Hematopoietic multipotent progenitor cell treated with erythropoietin and hydrocortisone succinate and interleukin-3 and kit ligand, for 17 days (in vitro differentiated cells): ENCODE results near the gene METTL1.

Experiments
- DNase-seq: peaks from one replicate; pipeline ENCODE4 v3.0.0-alpha.2; 2015; ENCODE audit warnings: low spot score

METTL1 gene

DNA sequence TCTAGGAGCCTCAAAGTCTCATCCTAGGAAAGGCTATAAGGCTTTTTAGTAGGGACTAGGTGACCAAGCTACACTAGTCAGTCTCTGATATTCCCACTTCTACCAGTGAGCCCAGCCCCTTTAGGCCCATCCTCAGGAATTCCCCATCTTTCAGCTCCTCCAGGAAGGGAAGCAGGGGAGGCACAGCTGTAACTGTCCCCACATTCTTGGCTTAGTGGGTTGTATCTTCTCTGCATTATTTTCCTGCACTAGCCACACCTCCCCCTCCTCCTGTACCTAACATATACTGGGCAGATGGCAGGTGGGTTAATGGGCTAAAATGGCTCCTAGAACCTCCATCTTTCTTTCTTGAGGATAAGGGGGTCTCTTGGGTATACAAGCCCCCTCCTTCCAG, 4.6 kb downstream of the METTL1 start:
- no peak for DNase-seq

DNA sequence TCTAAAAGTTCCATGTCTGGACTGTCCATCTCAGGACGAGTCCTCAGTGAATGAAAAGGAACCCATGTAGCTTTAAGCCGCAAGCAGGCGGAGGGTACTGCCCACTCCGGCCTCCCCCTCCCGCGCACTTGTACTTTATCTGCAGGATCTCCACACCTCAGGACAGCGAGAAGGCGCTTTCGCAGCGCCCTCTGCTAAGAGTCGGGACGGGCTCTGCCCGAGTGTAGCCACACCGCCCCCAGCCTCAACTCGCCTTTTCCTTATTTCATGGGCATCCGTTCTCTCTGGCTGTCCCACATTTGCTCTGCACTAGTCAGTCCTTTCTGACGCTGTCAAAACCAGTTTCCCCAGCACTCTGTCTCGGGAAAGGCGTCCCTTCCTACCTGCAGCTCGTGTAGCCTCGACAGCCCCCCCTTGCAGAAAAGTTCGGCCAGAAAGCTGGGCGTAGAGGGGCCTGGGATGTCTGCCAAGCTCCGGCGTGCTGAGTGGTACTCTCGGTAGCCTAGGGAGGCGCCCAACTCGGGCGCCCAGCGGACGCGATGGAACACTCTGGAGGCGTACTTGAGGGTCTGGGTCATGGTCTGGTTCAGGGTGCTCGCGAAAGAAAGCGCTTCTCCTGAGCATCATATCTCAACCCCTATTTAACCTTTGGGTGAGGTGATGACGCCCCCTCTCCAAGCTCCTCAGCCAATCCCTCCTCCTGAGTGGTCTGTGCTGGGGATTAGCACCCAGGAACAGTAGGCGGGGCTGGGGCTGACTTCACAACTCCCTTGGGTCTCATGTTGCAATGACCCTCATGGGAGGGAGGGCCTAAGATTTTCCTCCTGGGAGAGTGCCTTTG, 5.2 kb downstream of the METTL1 start, which contains the start of gene CYP27B1:
CYP27B1 (minus strand) TSS at position 615 of the 841 bp plus-strand sequence; CDS start at position 578, 37 bp downstream.
- DNase-seq: no peak

DNA sequence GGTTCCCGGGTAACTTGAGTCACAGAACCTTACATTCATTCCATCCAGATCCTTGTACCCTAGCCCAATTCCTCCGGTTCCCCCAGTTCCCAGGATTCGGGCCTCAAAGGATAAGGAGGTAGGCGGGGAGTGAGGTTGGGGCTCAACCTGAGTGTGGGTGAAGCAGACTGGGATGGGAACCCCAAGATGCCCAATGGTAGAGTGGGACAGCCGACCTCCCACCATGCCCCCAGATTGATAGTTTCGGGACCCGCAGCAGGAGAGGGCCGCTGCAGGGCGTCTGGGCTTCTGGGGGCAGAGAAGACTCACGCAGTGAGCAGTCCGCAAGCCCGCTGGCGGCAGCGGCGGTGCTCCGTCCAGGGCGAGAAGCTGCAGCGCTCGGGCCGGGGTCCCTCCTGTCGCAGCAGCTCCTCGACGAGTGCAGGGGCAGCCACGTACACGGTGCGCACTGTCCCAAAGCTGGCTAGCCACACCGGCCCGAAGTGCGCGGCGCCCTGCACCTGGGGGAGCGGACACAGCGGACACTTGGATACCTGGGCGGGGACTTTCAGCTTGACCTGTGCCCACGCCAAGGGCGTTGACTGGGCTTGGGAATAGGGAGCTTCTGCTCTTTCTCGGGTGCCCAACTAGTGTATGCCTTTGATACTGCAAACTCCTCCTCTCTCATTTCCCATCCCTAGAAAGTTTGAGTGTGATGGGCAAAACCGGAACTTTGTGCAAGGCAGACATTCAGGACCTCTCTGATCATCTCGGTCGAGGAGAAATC, 6.0 kb downstream of the METTL1 start:
- no peak for DNase-seq

DNA sequence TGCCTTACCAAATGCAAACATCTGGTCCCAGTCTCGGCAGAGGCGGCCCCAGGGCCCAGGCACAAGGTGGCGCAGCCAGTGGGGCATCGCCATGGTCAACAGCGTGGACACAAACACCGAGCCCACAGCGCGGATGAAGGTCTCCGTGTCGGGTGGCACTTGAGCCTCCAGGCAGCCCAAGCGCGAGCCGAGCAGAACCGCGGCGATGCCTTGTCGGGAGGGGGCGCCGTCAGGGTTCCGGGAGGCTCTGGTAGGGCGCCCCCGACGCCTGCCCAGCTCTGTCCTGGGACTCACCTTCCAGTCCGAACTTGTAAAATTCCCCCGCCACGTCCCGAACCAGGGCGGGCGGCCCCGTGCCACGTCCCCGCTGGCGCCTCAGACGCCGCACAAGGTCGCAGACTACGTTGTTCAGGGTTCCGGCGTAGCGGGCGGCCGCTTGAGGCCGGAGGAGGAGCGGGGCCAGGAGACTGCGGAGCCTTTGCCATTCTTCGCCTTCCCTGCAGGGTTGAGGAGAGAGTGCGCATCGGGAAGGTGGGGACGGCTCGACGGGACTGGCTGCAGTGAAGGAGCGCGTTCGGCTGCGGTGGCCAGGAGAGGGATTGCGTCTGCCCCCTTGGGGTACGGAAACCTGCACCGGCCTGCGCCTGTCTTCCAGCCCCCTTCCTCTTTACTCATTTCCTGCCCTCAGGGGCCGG, 6.8 kb downstream of the METTL1 start:
- no peak for DNase-seq

DNA sequence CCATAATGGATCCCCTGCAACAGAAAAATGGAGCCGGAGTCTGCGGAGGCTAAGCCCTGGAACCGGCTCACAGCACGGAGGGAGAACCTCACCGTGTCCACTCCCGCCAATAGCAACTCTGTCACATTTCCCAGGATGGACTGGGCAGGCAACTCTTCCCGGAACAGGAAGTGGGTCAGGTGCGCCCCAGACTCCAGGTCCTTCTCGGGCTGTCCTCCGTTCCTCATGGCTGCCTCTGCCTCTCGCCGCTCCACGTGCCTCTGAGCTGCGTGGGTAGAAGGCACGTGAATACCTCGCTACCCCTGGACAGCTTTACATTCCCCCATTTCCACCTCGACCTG, 7.3 kb downstream of the METTL1 start:
- no peak for DNase-seq

DNA sequence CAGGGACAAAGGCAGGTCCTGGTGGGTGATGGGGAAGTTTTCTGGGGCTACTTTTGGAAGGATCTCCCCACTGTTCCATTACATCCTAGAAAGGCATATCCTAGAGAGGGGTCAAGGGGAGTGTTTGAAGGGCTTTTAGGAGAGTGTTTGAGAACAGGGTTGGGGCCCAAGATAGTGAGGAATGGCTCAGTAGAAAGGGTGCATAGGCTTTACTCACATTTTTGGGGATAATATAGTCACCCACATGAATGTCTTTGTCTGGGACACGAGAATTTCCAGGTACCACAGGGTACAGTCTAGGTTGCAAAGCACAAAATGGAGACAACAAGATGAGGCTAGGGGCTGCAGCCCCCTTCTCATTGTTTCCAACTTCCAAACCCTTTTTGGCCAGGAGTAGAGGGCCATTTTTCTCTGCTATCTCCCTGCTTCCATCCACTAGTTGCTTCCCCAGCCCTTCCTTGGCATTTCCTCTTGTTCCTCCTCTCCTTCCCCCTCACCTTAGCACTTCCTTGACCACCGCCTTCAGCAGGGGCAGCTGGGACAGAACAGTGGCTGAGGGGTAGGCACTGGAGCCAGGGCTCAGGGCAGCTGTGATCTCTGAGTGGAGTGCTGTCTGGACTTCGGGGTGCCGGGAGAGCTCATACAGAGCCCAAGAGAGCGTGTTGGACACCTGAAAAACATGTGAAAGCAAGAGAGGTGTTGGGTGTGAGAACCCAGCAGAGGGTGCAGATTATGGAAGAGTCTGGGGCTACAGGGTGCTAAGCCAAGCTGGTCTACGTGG, 7.8 kb downstream of the METTL1 start:
- DNase-seq: no peak

DNA sequence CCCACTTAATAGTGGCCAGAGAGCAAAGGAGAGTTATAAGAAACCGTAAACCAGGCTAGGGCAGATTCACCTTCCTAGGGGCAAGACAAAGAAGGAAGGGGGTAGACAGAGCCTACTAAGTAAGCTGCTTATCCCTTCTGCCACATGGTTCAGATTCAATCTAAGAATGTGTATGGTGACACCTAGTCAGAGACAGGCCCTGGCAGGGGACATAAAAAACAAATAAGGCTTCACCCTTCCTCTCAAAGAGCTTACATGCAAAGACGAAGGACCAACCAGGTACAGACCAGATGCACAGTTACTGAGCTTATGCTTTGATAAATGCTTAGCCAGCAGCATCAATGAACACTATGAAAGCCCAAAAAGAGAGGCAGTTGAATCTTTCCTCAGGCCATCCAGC, 9.4 kb downstream of the METTL1 start:
- no peak for DNase-seq

DNA sequence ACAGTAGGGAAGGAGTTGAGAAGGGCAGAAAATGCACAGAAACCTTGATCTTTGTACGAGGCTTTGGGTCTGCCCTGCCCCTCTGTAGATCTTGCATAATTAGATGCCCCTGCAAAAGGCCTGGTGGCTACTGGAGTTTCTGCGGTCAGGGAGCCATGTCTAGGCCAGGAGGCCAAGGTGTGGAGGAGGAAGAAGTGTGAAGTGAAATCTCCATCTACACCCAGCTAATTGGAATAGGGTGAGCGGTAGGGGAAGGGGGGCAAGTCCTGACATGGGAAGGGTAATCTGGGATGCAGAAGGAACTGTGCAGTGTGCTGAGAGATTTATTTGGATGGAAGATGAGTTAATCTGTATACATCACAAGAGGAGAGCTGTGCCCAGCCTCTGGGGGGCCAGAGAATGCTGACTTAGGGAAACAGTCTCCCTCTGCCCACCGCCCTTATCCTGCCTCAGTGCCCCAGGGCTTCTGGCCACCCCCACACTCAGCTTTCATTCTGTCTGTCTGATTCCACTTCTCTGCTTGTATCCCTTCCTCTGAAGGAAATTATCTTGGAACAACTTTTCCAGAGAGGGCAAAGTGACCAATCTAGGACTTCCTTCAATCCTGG, 10.4 kb downstream of the METTL1 start:
- DNase-seq: no peak

DNA sequence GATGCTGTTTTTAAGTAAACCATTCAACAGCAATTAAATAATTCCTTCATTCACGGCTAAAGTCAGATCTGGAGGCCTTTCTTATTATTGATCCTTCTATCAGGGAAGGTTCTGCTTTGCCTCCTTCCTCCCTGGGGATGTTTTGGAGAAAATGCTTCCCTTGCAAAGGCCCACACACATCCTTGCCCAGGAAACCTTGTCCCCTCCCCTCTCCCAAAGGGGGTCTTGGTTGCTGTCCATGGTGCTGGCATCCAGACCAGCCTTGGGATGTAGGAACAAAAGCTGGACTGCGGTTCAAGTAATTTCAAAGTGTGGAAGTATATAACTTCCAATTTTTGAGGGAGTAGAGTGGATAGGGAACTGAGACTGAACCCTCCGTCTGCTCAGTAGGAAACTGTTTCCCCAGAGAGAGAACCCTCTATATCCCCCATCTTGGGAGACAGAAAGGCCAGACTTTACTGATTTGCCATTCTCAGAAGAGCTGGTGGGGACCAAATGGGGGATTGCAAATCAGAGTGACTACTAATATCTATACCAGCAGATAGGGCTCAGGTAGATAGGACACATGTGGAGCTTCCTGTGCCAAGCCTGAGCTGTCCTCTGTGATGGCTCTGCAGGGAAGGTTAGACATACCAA, 11.4 kb downstream of the METTL1 start:
- no peak for DNase-seq

DNA sequence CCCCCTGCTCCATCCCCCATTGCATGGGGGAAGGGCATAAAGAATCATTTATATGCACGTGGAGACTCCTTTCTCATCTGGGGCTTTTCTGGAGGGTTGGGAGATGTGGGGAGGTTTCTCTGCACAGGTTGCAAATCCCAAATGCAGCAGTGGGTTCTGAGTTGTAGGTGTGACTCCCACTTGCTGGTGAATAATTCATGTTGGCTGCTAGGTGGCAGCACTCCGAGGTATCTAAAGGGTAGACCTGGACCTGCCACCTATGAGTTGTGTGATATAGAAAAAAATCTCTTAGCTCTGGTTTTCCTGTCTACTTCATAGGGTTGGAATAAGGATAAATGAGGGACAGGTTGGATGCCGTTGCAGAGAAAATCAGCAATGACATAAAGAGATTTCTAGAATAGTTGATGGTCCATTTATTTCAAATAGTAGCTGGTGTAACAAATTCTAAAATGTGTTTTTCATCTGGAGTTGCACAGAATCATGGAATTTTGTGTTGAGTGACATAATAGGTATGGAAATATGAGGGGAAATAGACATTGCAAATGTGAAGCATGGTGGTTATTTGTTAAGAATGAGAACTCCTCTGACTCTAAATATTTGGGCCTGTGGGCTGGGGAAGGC, 12.4 kb downstream of the METTL1 start:
- DNase-seq: peak; percentile 46

DNA sequence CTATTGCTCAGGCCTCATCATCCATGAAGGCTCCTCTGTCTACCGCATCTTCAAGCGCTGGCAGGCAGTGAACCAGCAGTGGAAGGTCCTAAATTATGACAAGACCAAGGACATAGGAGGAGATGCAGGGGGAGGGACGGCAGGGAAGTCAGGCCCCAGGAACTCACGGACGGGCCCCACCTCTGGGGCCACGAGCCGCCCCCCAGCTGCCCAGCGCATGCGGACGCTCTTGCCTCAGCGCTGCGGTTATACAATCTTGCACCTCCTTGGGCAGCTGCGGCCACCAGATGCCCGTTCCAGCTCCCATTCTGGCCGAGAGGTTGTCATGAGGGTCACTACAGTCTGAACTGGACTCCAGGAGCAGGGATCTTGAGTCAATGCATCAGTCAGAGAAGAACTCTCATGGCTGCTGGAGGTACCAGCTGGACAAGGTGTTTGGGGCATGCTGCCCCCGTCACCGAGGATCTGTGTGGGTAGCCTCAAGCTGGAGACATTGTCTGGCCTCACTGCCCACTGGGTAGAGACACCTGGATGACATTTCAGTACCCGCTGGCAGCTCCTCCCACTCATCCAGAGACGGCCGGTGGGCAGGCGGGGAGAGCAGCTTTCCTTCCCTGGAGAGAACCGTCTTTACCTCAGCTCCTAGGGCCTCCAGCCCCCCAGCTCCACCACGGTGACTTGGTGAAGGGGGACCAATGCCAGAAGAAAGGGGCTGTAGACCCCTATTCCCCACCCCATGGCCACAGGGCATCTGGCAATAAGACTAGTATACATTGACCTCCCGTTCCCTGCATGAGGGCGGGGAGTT, 13.1 kb downstream of the METTL1 start:
- no peak for DNase-seq

DNA sequence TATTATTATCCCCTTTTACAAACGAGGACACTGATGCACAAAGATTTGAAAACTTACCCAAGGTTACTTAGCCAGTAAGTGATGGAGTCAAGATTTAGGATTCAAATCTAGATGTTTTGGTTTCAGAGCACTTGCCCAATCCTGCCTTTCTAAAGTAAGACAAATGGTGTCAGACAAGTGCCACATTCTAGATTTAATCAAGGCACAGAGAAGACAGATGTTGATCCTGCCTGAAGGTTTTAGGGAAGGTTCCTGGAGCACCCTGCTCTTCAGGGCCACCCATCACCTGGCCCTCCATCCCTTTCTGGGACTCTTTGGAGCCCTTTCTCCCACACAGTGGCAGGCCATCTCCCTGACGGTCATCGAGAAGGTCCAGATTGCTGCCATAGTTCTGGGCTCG, 14.1 kb downstream of the METTL1 start:
- no peak for DNase-seq

DNA sequence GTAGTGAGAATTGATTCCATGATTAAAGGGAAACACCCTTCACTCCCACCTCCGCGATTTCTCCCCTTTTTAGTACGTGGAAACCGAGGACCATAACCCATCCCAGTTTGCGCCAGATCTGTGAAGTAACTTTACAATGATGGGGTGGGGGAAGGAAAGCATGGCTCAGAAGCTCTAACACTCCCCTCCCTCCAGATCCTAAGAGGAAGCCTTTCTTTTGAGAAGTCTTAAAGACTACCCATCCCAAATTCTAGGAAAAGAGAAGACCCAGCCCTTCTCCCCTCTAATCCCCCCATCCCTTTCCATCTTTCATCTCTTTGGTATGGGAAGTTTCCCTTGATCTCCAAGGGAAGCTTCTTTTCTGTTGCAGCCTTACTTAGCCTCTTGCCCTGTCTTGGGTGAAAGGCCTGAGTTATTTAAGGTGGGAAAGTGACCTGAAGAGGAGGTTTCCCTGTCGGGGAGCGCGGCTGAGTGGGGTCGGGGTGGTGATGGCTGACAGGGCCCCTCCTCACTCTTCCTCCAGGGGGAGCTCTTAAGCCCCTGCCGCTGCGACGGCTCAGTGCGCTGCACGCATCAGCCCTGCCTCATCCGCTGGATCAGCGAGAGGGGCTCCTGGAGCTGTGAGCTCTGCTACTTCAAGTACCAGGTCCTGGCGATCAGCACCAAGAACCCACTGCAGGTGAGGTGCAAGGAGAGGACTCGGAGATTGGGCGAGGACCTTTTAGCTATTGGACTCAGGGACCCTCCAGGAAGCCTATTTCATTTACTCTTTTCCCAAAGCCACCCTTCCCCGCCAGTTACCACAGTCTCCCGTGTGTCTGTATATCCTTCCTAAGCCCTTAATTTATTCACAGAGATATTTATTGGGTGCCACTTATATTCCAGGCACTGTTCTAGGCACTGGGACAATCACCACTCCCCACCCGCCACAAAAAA, 15.2 kb downstream of the METTL1 start:
- peak; percentile 74 for DNase-seq

DNA sequence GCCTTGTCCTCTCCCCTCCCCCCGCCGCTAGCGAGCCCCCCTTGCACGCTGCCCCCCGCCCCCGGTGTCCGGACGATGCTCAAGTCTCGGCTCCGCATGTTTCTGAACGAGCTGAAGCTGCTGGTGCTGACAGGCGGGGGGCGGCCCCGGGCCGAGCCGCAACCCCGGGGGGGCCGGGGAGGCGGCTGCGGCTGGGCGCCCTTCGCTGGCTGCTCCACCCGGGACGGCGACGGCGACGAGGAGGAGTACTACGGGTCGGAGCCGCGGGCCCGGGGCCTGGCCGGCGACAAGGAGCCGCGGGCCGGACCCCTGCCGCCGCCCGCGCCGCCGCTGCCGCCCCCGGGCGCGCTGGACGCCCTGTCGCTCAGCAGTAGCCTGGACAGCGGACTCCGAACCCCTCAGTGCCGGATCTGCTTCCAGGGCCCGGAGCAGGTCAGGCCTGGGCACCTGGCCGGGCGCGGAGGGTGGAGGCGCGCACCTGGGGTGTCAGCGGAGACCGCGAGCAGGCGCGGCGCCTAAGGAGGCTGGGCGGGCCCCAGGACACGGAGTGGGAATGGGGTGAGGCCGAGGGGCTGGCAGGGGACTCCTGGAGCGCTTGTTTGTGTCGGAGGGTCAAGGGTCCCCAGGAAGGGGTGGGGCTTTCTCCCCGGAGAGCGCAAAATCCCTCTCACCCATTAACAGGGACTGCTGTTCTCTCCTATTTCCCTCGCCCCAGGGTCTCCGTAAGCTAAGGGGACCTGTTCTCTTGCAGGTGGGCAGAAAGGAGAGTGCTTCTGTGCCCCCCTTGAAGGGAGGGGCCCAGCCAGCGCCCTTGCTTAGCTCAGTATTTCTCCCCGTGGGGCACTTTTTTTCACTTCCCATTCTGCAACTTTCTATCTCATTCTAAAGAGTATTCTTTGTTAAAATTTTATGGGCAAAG, 16.2 kb downstream of the METTL1 start:
- peak; percentile 39 for DNase-seq

DNA sequence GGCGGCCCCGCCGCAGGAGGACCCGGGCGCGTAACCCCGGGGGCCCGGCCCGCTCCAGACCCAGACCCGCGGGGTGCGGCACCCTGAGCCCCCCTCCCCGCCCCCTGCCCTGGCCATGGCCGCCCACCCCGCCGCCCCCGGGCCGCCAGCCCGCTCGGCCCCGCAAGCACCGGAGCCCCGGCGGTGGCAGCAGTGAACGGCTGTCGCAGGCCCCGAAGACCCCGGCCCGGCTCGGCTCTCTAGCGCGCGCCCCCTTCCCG, 16.8 kb downstream of the METTL1 start:
- no peak for DNase-seq

DNA sequence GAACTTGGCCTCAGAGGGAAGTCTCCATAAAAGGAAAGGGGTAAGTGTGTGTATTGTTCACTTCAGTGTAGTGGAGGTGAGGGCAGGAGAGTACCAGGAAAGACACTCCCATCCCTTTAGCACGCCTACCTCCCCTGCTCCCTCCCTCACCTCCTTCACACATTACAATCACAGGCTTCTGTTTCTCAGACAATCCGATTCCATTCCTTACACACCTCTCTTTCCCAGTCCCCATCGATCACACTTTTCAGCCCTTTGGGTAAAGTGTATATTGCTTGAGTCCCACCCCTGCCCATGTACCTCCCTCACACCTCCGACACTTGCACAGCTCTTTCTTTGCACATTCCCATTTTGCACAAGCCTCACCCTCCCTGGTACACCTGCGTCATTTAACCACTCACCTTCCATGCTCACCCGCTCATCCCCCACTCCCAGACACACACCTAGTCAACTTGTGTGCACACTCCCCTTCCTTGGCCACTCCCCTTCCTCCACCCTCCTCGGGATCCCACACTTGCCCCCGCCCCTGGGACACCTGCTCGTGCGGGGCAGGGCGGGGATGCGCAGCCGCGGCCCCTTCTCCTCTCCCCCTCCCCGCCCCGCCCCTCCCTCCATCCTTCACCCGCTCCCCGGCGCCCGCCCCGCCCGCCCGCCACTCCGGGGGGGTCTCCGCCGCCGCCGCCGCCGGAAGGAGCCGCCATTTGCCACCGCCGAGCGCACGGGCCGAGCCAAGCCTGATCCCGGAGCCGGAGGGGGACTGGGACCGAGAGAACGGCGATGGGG, 17.3 kb downstream of the METTL1 start, which contains the start of gene MARCHF9:
MARCHF9 (plus strand) TSS at position 693 of the 783 bp plus-strand sequence. CDS start 426 bp downstream, outside the sequence.
- DNase-seq: peak; percentile 82
